K562 (cell line): Measurements from ENCODE around the gene KLK14. TPM values are rescaled to one million over a fixed set of nuclear protein-coding genes. Genes with fewer than 3 reads are reported as not detected.

Source experiments
- BDP1 ChIP-seq: IDR thresholded peaks from 3 replicates; pipeline ENCODE4 v1.6.1; 2011; ENCODE audit not compliant: insufficient read length, insufficient read depth
- FOXJ2 ChIP-seq: fragments of 200-800 bp; sonication (Bioruptor generic); IDR thresholded peaks from 2 replicates; pipeline ENCODE4 v1.6.1; 2016; ENCODE audit warnings: missing genetic modification characterization, missing compliant biosample characterization
- HNRNPH1 ChIP-seq: fragments of 200-400 bp; formaldehyde crosslinking; optimal IDR thresholded peaks from 2 replicates; pipeline ENCODE3; 2017; ENCODE audit warnings: low read depth, mild to moderate bottlenecking, low read length, moderate library complexity
- MCM5 ChIP-seq: fragments of 450-650 bp; IDR thresholded peaks from 2 replicates; pipeline ENCODE4 v1.6.1; 2016; ENCODE audit warnings: low read depth
- NCOA6 ChIP-seq: fragments of 450-650 bp; IDR thresholded peaks from 2 replicates; pipeline ENCODE4 v1.6.1; 2017; ENCODE audit warnings: mild to moderate bottlenecking
- NFE2 ChIP-seq: IDR thresholded peaks from 2 replicates; pipeline ENCODE4 v1.6.1; 2014; ENCODE audit warnings: antibody characterized with exemption, low read depth
- PHTF2 ChIP-seq: fragments of 250-450 bp; sonication (Bioruptor Pico); IDR thresholded peaks from 2 replicates; pipeline ENCODE4 v1.5.0; 2021; ENCODE audit warnings: mild to moderate bottlenecking
- PYGO2 ChIP-seq: fragments of 450-650 bp; IDR thresholded peaks from 2 replicates; pipeline ENCODE4 v1.6.1; 2016; ENCODE audit warnings: mild to moderate bottlenecking, missing genetic modification characterization, moderate library complexity, missing compliant biosample characterization
- TBP ChIP-seq: optimal IDR thresholded peaks from 2 replicates; pipeline ENCODE3; 2011; ENCODE audit warnings: low read depth, low read length, improper control_type of control experiment
- U2AF1 ChIP-seq: fragments of 200-400 bp; formaldehyde crosslinking; optimal IDR thresholded peaks from 2 replicates; pipeline ENCODE3; 2017; ENCODE audit warnings: mild to moderate bottlenecking, low read depth, low read length, moderate library complexity
- ZKSCAN3 ChIP-seq: fragments of 250-450 bp; sonication (Bioruptor Pico); IDR thresholded peaks from 2 replicates; pipeline ENCODE4 v1.4.0; 2020
- ZNF316 ChIP-seq: fragments of 450-650 bp; IDR thresholded peaks from 2 replicates; pipeline ENCODE4 v1.6.1; 2016
- ZNF384 ChIP-seq: IDR thresholded peaks from 2 replicates; pipeline ENCODE4 v1.6.1; 2012; ENCODE audit warnings: low read depth, low read length, improper control_type of control experiment
- ZNF57 ChIP-seq: fragments of 450-650 bp; formaldehyde crosslinking; IDR thresholded peaks from 2 replicates; pipeline ENCODE4 v1.4.0; 2020; ENCODE audit warnings: mild to moderate bottlenecking, moderate library complexity
- polyA plus RNA-seq, 8 experiments: library from polyadenylated mRNA; depleted of rRNA in 4 of 8; stranded (reverse) in 5 of 8; unstranded in 3 of 8; fragments of >200 nt; fragmentation: Nextera tagmentation in 2 of 8; fragmentation: Illumina TruSeq in 1 of 8; extraction: Ambion mirVana in 2 of 8; extraction: Trizol in 1 of 8; gene quantifications; 2 replicates each; pipeline versions ENCODE4 v1.2.1 to v1.2.3, GENCODE V29; 2011 to 2014; ENCODE audit warnings: inconsistent platforms in 1 of 8, missing spikeins in 1 of 8
- total RNA-seq, 7 experiments: library from RNA; depleted of rRNA in 6 of 7; stranded (reverse); fragments of >200 nt in 6 of 7; fragmentation: Illumina TruSeq in 2 of 7; extraction: Trizol in 2 of 7; gene quantifications; 2 replicates each; pipeline versions ENCODE4 v1.2.1 to v1.2.3, GENCODE V29; 2011 to 2021; ENCODE audit warnings: low replicate concordance in 1 of 7
- TF ChIP-seq, protein P1 (sequence below): fragments of 450-650 bp; IDR thresholded peaks from 2 replicates; pipeline ENCODE4 v1.6.1; 2016; ENCODE audit warnings: antibody characterized with exemption
- TF ChIP-seq, protein P2 (sequence below): fragments of 150-350 bp; conservative IDR thresholded peaks from 2 replicates; pipeline ENCODE4 v1.6.1; 2014; ENCODE audit warnings: low read length
- TF ChIP-seq, protein P3 (sequence below): fragments of 450-650 bp; IDR thresholded peaks from 2 replicates; pipeline ENCODE4 v1.6.1; 2014; ENCODE audit warnings: low read depth, mild to moderate bottlenecking, moderate library complexity, borderline replicate concordance
- TF ChIP-seq, protein P4 (sequence below), 2 experiments: fragments of 450-650 bp in 1 of 2; sonication (generic) in 1 of 2; formaldehyde crosslinking; conservative IDR thresholded peaks; 2 replicates each; pipeline versions ENCODE4 v1.4.0 to v1.8.1; 2020 to 2022; ENCODE audit warnings: mild to moderate bottlenecking in 1 of 2, missing genetic modification reagents in 1 of 2
- TF ChIP-seq, protein P5 (sequence below), 2 experiments: fragments of 450-650 bp; IDR thresholded peaks; 2 replicates each; pipeline ENCODE4 v1.6.1; 2016
- TF ChIP-seq, protein P6 (sequence below): fragments of 250-450 bp; sonication (Bioruptor Pico); IDR thresholded peaks from 2 replicates; pipeline ENCODE4 v1.8.0; 2022; ENCODE audit warnings: inconsistent platforms, mild to moderate bottlenecking, moderate library complexity, borderline replicate concordance

Gene KLK14
- total and polyA plus RNA-seq, 9 of the 15 experiments (the other 6 are each of a cell fraction or from before 2014, with no cell fraction given), result not detected

DNA sequence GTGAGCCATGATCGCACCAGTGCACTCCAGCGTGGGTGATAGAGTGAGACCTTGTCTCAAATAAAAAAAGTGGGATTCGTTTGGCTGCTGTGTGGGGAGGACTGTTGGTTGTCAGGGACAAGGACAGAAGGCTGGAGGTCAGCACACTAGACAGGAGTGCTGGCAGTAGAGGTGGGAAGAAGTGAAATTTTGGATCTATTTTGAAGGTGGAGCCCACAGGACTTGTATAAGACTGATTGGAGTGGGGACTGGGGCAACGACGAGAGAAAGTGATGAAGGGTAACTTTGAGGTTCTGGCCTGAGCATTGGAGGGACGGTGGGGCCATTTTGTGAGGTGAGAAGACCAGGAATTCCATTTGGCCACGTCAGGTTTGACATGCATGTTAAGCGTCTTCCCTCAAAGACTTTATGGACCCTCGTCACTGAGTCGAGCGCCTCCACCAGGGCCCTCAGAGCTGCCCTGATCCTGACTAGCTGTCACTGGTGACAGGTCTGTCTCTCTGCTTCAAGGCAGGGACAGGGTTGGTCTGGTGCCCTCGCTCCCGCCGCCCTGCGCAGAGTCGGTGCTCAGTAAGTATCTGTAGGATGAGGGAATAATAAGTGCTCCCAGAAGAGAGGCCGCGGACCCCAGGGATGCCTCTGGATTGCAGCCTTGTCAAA, 24.8 kb upstream of the KLK14 start (continued):
- TF ChIP-seq ZKSCAN3, result no peak
- no peak for TF ChIP-seq NCOA6
- TF ChIP-seq, protein P1, sequence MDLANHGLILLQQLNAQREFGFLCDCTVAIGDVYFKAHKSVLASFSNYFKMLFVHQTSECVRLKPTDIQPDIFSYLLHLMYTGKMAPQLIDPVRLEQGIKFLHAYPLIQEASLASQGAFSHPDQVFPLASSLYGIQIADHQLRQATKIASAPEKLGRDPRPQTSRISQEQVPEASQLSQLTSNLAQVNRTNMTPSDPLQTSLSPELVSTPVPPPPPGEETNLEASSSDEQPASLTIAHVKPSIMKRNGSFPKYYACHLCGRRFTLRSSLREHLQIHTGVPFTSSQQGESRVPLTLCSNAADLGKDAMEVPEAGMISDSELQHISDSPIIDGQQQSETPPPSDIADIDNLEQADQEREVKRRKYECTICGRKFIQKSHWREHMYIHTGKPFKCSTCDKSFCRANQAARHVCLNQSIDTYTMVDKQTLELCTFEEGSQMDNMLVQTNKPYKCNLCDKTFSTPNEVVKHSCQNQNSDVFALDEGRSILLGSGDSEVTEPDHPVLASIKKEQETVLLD, result 0 out of 2 replicates have a peak, but pooled peaks have one; percentile 39
- TF ChIP-seq ZNF57 (CRISPR knock-in tag), result no peak
- TF ChIP-seq PYGO2 (tag), result no peak
- TF ChIP-seq, protein P2, sequence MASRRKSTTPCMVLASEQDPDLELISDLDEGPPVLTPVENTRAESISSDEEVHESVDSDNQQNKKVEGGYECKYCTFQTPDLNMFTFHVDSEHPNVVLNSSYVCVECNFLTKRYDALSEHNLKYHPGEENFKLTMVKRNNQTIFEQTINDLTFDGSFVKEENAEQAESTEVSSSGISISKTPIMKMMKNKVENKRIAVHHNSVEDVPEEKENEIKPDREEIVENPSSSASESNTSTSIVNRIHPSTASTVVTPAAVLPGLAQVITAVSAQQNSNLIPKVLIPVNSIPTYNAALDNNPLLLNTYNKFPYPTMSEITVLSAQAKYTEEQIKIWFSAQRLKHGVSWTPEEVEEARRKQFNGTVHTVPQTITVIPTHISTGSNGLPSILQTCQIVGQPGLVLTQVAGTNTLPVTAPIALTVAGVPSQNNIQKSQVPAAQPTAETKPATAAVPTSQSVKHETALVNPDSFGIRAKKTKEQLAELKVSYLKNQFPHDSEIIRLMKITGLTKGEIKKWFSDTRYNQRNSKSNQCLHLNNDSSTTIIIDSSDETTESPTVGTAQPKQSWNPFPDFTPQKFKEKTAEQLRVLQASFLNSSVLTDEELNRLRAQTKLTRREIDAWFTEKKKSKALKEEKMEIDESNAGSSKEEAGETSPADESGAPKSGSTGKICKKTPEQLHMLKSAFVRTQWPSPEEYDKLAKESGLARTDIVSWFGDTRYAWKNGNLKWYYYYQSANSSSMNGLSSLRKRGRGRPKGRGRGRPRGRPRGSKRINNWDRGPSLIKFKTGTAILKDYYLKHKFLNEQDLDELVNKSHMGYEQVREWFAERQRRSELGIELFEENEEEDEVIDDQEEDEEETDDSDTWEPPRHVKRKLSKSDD, result no peak
- TF ChIP-seq, protein P3, sequence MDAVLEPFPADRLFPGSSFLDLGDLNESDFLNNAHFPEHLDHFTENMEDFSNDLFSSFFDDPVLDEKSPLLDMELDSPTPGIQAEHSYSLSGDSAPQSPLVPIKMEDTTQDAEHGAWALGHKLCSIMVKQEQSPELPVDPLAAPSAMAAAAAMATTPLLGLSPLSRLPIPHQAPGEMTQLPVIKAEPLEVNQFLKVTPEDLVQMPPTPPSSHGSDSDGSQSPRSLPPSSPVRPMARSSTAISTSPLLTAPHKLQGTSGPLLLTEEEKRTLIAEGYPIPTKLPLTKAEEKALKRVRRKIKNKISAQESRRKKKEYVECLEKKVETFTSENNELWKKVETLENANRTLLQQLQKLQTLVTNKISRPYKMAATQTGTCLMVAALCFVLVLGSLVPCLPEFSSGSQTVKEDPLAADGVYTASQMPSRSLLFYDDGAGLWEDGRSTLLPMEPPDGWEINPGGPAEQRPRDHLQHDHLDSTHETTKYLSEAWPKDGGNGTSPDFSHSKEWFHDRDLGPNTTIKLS, result peak; percentile 12; the same call in 1 of the 2 replicates
- TF ChIP-seq, protein P4, sequence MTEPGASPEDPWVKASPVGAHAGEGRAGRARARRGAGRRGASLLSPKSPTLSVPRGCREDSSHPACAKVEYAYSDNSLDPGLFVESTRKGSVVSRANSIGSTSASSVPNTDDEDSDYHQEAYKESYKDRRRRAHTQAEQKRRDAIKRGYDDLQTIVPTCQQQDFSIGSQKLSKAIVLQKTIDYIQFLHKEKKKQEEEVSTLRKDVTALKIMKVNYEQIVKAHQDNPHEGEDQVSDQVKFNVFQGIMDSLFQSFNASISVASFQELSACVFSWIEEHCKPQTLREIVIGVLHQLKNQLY (CRISPR knock-in tag; conservative IDR thresholded peaks at IDR 0.05), result no peak
- TF ChIP-seq NFE2, result no peak
- TF ChIP-seq, protein P5, sequence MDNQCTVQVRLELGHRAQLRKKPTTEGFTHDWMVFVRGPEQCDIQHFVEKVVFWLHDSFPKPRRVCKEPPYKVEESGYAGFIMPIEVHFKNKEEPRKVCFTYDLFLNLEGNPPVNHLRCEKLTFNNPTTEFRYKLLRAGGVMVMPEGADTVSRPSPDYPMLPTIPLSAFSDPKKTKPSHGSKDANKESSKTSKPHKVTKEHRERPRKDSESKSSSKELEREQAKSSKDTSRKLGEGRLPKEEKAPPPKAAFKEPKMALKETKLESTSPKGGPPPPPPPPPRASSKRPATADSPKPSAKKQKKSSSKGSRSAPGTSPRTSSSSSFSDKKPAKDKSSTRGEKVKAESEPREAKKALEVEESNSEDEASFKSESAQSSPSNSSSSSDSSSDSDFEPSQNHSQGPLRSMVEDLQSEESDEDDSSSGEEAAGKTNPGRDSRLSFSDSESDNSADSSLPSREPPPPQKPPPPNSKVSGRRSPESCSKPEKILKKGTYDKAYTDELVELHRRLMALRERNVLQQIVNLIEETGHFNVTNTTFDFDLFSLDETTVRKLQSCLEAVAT (IDR thresholded peaks at IDR 0.05), result 0 out of 4 replicates have a peak, but pooled peaks of 1 of the 2 experiments have one; percentile 47
- TF ChIP-seq U2AF1, result no peak
- TF ChIP-seq ZNF316, result no peak
- TF ChIP-seq, protein P6, sequence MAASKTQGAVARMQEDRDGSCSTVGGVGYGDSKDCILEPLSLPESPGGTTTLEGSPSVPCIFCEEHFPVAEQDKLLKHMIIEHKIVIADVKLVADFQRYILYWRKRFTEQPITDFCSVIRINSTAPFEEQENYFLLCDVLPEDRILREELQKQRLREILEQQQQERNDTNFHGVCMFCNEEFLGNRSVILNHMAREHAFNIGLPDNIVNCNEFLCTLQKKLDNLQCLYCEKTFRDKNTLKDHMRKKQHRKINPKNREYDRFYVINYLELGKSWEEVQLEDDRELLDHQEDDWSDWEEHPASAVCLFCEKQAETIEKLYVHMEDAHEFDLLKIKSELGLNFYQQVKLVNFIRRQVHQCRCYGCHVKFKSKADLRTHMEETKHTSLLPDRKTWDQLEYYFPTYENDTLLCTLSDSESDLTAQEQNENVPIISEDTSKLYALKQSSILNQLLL (CRISPR knock-in tag), result no peak
- no peak for TF ChIP-seq ZNF384
- TF ChIP-seq FOXJ2 (tag), result no peak
- no peak for TF ChIP-seq HNRNPH1
- no peak for TF ChIP-seq PHTF2 (CRISPR knock-in tag)
- TF ChIP-seq MCM5, result no peak
- no peak for TF ChIP-seq BDP1
- TF ChIP-seq TBP, result no peak
